Glutamatergic neuron (in vitro differentiated cells): ENCODE measurements around the gene RPL22L1. TPM values are rescaled to one million over a fixed set of nuclear protein-coding genes. Genes with fewer than 3 reads are reported as not detected.

ENCODE experiments used
- DNase-seq: peaks from one replicate; pipeline ENCODE4 v3.0.0; 2022
- H3K27ac Mint-ChIP-seq: one replicate; pipeline ENCODE4 v1.8.0; 2020; ENCODE audit warnings: mild to moderate bottlenecking, mixed read lengths, inconsistent platforms; ENCODE audit not compliant: unreplicated experiment
- H3K27me3 Mint-ChIP-seq: one replicate; pipeline ENCODE4 v1.8.0; 2020; ENCODE audit warnings: mild to moderate bottlenecking, moderate library complexity, mixed read lengths, inconsistent platforms; ENCODE audit not compliant: unreplicated experiment
- H3K36me3 Mint-ChIP-seq: one replicate; pipeline ENCODE4 v1.8.0; 2020; ENCODE audit warnings: mild to moderate bottlenecking, mixed read lengths, inconsistent platforms; ENCODE audit not compliant: unreplicated experiment
- H3K4me1 Mint-ChIP-seq: one replicate; pipeline ENCODE4 v1.8.0; 2020; ENCODE audit warnings: mild to moderate bottlenecking, low read depth, mixed read lengths, inconsistent platforms; ENCODE audit not compliant: unreplicated experiment
- H3K4me3 Mint-ChIP-seq: one replicate; pipeline ENCODE4 v1.8.0; 2020; ENCODE audit warnings: mild to moderate bottlenecking, mixed read lengths, inconsistent platforms; ENCODE audit not compliant: unreplicated experiment
- H3K9me3 Mint-ChIP-seq: one replicate; pipeline ENCODE4 v1.8.0; 2020; ENCODE audit warnings: mild to moderate bottlenecking, moderate library complexity, mixed read lengths, inconsistent platforms; ENCODE audit not compliant: unreplicated experiment
- long read RNA-seq: library from polyadenylated mRNA; unstranded; transcript quantifications from one replicate; pipeline ENCODE4 v2.0.0, GENCODE V29; 2020; ENCODE audit not compliant: unreplicated experiment
- total RNA-seq: library from RNA; stranded (reverse); fragmentation: NEBNext Ultra II Directional; extraction: Animal tissue kit (Norgen Biotek cat#: 25700); gene quantifications from one replicate; pipeline ENCODE4 v1.2.1, GENCODE V29; 2021; ENCODE audit not compliant: unreplicated experiment
- TF ChIP-seq, protein P1 (sequence below): fragments of 200-600 bp; sonication (generic); IDR thresholded peaks from one replicate; pipeline ENCODE4 v1.5.0; 2021; ENCODE audit not compliant: partially characterized antibody, unreplicated experiment

RPL22L1 gene
- total RNA-seq = 10.8 TPM
- long read RNA-seq, transcript RPL22L1-201 (4 exons, 2,190 nt) = major isoform, 11 of 14 reads
- long read RNA-seq, partial matches to known transcripts = 0 of 14 reads
- long read RNA-seq, other reads (novel, unspliced or antisense) = 0 of 14 reads

GRCh38 chr3:170869645-170870593 is at the start of gene RPL22L1:
TSS of gene RPL22L1 (minus strand) at chr3:170870195. CDS start at chr3:170870167, 28 bp downstream.
- H3K27ac Mint-ChIP-seq = peak within 1 kb of the TSS; percentile 98
- H3K9me3 Mint-ChIP-seq = peaks cover 4% of the 10 kb centered on the region
- peaks cover 7% of the 10 kb centered on the region for H3K4me1 Mint-ChIP-seq
- peak; percentile 93 for DNase-seq
- no peaks in the 10 kb centered on the region for H3K36me3 Mint-ChIP-seq
- H3K4me3 Mint-ChIP-seq = peak within 1 kb of the TSS; percentile 96
- peaks cover 2% of the 10 kb centered on the region for H3K27me3 Mint-ChIP-seq
- TF ChIP-seq, protein P1, sequence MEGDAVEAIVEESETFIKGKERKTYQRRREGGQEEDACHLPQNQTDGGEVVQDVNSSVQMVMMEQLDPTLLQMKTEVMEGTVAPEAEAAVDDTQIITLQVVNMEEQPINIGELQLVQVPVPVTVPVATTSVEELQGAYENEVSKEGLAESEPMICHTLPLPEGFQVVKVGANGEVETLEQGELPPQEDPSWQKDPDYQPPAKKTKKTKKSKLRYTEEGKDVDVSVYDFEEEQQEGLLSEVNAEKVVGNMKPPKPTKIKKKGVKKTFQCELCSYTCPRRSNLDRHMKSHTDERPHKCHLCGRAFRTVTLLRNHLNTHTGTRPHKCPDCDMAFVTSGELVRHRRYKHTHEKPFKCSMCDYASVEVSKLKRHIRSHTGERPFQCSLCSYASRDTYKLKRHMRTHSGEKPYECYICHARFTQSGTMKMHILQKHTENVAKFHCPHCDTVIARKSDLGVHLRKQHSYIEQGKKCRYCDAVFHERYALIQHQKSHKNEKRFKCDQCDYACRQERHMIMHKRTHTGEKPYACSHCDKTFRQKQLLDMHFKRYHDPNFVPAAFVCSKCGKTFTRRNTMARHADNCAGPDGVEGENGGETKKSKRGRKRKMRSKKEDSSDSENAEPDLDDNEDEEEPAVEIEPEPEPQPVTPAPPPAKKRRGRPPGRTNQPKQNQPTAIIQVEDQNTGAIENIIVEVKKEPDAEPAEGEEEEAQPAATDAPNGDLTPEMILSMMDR = no peak

- no peak overlapping the region for H3K27ac Mint-ChIP-seq
- peaks cover 29% of the 10 kb centered on the region for H3K36me3 Mint-ChIP-seq
- no peak overlapping the region for H3K4me3 Mint-ChIP-seq
- no peak for DNase-seq
- no peaks in the 10 kb centered on the region for H3K27me3 Mint-ChIP-seq
- no peaks in the 10 kb centered on the region for H3K4me1 Mint-ChIP-seq
- TF ChIP-seq, protein P1 = no peak
- H3K9me3 Mint-ChIP-seq = peaks cover 6% of the 10 kb centered on the region
Observed at GRCh38 chr3:170918715-170919114, 48.7 kb upstream of the RPL22L1 start.

DNA sequence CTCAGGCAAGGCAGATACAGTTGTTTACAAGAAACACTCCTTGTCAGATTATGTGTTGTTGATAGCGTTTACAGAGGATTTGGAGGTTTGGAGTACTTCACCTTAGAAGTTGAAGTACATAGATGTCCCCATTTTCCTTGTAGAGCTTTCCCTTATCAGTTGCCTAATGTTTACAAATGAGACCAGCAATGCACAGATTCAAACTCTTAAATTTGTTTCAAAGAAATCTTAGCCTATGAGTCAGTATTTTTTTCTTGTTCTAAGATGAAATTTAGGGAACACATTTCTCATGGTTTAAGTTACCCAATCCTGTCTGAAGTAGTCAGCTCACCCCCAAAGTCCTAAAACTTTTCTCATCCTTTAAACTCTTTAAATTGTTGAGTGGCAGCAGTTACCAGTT is 44.7 kb upstream of the RPL22L1 start:
- Mint-ChIP-seq H3K4me3 (no peak overlapping the region), H3K9me3 (peaks cover 7% of the 10 kb centered on the region), H3K4me1 (no peaks in the 10 kb centered on the region), H3K27ac (no peak overlapping the region), H3K27me3 (no peaks in the 10 kb centered on the region), H3K36me3 (peaks cover 15% of the 10 kb centered on the region)
- TF ChIP-seq, protein P1 = no peak
- DNase-seq = no peak

- Mint-ChIP-seq H3K27ac (no peak overlapping the region), H3K36me3 (peaks cover 17% of the 10 kb centered on the region), H3K27me3 (no peaks in the 10 kb centered on the region), H3K9me3 (peaks cover 12% of the 10 kb centered on the region), H3K4me1 (no peaks in the 10 kb centered on the region), H3K4me3 (no peak overlapping the region)
- TF ChIP-seq, protein P1 = no peak
- no peak for DNase-seq
Observed at GRCh38 chr3:170914212-170914611, 44.2 kb upstream of the RPL22L1 start.

GRCh38 chr3:170911051-170911450 is 41.1 kb upstream of the RPL22L1 start:
- TF ChIP-seq, protein P1 = no peak
- H3K36me3 Mint-ChIP-seq = peaks cover 8% of the 10 kb centered on the region
- H3K27me3 Mint-ChIP-seq = peaks cover 3% of the 10 kb centered on the region
- no peak for DNase-seq
- no peak overlapping the region for H3K4me3 Mint-ChIP-seq
- H3K4me1 Mint-ChIP-seq = no peaks in the 10 kb centered on the region
- peaks cover 10% of the 10 kb centered on the region for H3K9me3 Mint-ChIP-seq
- H3K27ac Mint-ChIP-seq = no peak overlapping the region
